ENCODE results near the gene CHN1. TPM values are rescaled to one million over a fixed set of nuclear protein-coding genes. Genes with fewer than 3 reads are reported as not detected.
A peak's percentile ranks its signal among the peaks of the same experiment; 100 is the strongest.

CHN1 gene
- total RNA-seq, 1 donor from 2014 or later, result 30.6 TPM

GRCh38 chr2:174797781-174798276 is 207.4 kb downstream of the CHN1 start:
- no peaks in the 10 kb centered on the region for H3K27me3 ChIP-seq
- no peak overlapping the region for H3K4me3 ChIP-seq
- ATAC-seq, result peak; percentile 52
- no peak for DNase-seq
- no peaks in the 10 kb centered on the region for H3K9me3 ChIP-seq
- H3K4me1 ChIP-seq, result no peaks in the 10 kb centered on the region
- TF ChIP-seq, protein P1, sequence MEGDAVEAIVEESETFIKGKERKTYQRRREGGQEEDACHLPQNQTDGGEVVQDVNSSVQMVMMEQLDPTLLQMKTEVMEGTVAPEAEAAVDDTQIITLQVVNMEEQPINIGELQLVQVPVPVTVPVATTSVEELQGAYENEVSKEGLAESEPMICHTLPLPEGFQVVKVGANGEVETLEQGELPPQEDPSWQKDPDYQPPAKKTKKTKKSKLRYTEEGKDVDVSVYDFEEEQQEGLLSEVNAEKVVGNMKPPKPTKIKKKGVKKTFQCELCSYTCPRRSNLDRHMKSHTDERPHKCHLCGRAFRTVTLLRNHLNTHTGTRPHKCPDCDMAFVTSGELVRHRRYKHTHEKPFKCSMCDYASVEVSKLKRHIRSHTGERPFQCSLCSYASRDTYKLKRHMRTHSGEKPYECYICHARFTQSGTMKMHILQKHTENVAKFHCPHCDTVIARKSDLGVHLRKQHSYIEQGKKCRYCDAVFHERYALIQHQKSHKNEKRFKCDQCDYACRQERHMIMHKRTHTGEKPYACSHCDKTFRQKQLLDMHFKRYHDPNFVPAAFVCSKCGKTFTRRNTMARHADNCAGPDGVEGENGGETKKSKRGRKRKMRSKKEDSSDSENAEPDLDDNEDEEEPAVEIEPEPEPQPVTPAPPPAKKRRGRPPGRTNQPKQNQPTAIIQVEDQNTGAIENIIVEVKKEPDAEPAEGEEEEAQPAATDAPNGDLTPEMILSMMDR (IDR thresholded peaks at IDR 0.05), result no peak
- intact Hi-C loops (cut with DNase I), result no loop called here
- H3K27ac ChIP-seq, result no peak overlapping the region
- H3K36me3 ChIP-seq, result no peaks in the 10 kb centered on the region

GRCh38 chr2:174796319-174796771 is 208.8 kb downstream of the CHN1 start:
- H3K4me1 ChIP-seq, result no peaks in the 10 kb centered on the region
- DNase-seq (no peak), ATAC-seq (no peak)
- no peak overlapping the region for H3K27ac ChIP-seq
- no peaks in the 10 kb centered on the region for H3K27me3 ChIP-seq
- TF ChIP-seq, protein P1 (IDR thresholded peaks at IDR 0.05), result no peak
- no peaks in the 10 kb centered on the region for H3K36me3 ChIP-seq
- intact Hi-C loops (cut with DNase I), result no loop called here
- H3K9me3 ChIP-seq, result no peaks in the 10 kb centered on the region
- H3K4me3 ChIP-seq, result no peak overlapping the region

- Histone ChIP-seq H3K36me3 (no peaks in the 10 kb centered on the region), H3K9me3 (no peaks in the 10 kb centered on the region), H3K27ac (no peak overlapping the region), H3K4me3 (no peak overlapping the region), H3K27me3 (no peaks in the 10 kb centered on the region), H3K4me1 (no peaks in the 10 kb centered on the region)
- intact Hi-C loops (cut with DNase I), result no loop called here
- TF ChIP-seq, protein P1 (IDR thresholded peaks at IDR 0.05), result no peak
- DNase-seq (no peak), ATAC-seq (no peak)
These were observed 210.3 kb downstream of the CHN1 start for GRCh38 chr2:174794851-174795374.

- Histone ChIP-seq H3K9me3 (no peaks in the 10 kb centered on the region), H3K36me3 (no peaks in the 10 kb centered on the region), H3K4me1 (peaks cover 6% of the 10 kb centered on the region), H3K27me3 (no peaks in the 10 kb centered on the region), H3K27ac (no peak overlapping the region), H3K4me3 (no peak overlapping the region)
- TF ChIP-seq, protein P1 (IDR thresholded peaks at IDR 0.05), result no peak
- ATAC-seq, result no peak
- intact Hi-C loops (cut with DNase I), result no loop called here
- no peak for DNase-seq
These were observed 212.7 kb downstream of the CHN1 start for GRCh38 chr2:174792309-174793025.

DNA sequence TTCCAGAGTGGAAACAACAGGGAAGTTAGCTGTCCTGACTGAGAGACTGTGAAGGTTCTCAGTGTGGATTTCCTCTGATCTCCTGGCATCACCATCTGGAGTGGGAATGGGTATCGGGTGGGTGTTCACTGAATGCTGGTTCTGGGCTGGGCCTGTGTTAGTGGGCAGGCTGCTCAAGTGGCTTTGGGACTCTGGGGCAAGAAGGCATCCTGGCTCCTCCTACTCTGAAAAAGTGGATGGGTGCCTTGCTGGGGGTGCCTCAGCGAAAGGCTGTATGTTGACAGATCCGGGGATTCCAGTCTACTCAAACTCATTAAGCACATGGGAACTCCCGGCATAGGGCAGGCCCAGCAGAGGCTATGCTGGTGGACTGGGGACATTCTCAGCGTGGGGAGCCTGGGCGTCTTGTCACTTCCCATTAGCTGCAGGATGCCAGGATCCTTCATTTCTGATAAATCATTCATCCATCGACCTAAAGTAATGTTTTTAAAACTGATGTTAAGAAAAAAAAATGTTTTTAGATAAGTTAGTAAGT is 213.4 kb downstream of the CHN1 start:
- intact Hi-C loops (cut with DNase I), result no loop called here
- no peaks in the 10 kb centered on the region for H3K36me3 ChIP-seq
- ATAC-seq (no peak), DNase-seq (no peak)
- TF ChIP-seq, protein P1 (IDR thresholded peaks at IDR 0.05), result no peak
- H3K4me1 ChIP-seq, result peaks cover 6% of the 10 kb centered on the region
- H3K27ac ChIP-seq, result no peak overlapping the region
- no peak overlapping the region for H3K4me3 ChIP-seq
- no peaks in the 10 kb centered on the region for H3K9me3 ChIP-seq
- no peaks in the 10 kb centered on the region for H3K27me3 ChIP-seq
